ENCODE results near the gene PRSS2.
"Not testable (repeated sequence)": the region's sequence is repeated elsewhere in the genome, so short reads cannot be mapped to it uniquely, and the experiment has no call there.

- TF ChIP-seq EZH2 (IDR thresholded peaks at IDR 0.05; ENCODE audit: borderline replicate concordance, insufficient read depth, low read depth, low read length, poor library complexity, severe bottlenecking); CTCF (IDR thresholded peaks at IDR 0.05): not testable (repeated sequence)
Measured at GRCh38 chr7:142776845-142777225, 6.1 kb downstream of the PRSS2 start.
